ENCODE measurements around the gene TMEM184A.

TMEM184A gene

DNA sequence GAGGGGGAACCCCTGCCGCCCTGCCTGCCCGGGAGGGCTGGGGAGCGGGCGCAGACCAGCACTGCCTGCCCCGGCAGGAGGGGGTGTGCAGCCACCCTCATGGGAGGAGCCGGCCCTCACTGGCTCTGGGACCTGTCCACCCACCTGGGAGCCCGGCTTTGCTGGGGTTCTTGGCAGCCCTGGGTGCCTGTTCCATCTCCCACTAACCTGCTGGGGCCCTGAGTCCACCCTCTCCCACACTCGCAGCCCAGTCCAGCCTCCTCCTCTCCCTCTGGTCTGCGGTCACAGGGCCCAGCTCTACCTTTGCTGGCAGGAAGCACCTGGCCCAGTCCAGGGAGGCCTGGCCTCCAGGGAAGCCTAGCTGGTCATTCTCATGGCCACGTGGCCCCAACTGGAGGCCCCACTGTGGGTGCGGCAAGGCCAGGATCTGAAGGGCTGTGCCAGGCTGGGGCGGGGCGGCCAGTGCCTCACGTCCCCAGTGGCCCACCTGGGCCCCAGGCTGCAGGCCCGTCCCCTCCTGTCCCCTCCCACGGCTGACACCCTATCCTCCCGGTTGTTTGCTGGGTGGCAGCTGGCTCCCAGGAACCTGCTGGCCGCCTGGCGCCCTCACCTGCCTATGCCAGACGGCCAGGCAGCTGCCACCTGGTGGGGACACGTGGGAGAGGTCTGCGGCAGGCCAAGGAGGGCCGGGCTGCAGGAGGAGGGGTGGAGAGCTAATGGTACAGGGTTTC lies at the start of gene TMEM184A:
TMEM184A (minus strand) TSS at position 393 of the 731 bp plus-strand sequence. CDS start 721 bp downstream, outside the sequence.
- DNase-seq = peak; percentile 98

GRCh38 chr7:1604383-1604782 lies 48.4 kb upstream of the TMEM184A start:
- DNase-seq = no peak

DNA sequence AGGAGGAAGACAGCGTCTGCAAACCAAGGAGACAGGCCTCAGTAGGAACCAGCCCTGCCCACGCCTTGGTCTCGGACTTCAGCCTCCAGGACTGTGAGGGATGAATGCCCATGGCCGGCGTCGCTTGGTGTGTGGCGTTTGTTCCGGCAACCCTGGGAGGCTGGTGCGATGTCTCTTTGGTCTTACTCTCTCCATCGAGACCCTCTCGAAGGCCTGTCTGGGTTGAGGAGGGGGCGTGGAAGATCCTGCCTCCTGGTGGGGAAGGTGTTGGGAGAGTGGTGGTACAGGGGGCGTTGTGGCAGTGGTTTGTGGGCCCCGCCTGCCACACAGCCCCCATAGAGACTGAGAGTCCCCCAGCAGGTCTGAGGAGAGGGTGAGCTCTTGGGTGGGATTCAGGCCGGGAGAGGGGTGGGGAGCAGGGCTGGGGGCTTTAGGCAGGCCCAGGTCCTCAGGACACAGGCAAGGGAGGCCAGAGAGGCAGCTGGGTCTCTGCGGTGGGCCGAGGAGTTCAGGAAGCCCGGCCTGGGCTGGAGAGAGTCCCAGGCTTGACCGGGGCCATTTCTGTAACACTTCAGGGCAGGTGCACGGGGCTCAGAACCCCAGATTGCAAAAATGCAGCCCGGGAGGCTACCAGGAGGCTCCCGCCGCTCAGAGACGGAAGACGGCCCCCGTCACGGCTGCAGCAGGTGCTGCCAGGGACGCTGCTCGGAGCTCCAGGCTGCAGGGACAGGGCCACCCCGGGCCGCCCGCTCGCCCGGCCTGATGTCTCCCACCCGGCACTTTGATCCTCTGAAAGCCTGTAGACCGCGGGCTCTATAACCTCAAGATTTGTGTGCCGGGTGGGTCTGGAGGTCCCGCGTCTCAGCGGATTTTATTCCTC lies 47.6 kb upstream of the TMEM184A start:
- DNase-seq = no peak

DNA sequence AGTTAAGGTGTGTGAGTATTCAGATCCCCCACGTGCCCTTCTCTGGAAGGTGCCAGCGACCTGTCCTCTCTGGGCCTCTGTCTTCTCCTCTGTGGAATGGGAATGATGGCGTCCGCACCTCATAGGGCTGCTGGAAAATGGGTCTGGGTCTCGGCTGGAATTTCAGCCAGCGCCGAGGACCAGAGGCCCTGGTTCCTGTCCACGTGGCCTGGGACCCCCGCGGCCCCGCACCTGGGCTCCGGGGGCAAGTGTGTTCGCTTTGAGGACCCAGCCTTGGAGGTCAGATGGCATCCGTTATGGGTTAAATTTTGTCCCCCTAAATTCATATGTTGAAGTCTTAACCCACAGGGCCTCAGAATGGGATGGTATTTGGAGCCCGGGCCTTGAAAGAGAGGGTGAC lies 46.4 kb upstream of the TMEM184A start:
- no peak for DNase-seq

- DNase-seq = no peak
These were observed 46.0 kb upstream of the TMEM184A start for GRCh38 chr7:1601956-1602355.

GRCh38 chr7:1599640-1600395 lies 43.8 kb upstream of the TMEM184A start:
- no peak for DNase-seq

DNA sequence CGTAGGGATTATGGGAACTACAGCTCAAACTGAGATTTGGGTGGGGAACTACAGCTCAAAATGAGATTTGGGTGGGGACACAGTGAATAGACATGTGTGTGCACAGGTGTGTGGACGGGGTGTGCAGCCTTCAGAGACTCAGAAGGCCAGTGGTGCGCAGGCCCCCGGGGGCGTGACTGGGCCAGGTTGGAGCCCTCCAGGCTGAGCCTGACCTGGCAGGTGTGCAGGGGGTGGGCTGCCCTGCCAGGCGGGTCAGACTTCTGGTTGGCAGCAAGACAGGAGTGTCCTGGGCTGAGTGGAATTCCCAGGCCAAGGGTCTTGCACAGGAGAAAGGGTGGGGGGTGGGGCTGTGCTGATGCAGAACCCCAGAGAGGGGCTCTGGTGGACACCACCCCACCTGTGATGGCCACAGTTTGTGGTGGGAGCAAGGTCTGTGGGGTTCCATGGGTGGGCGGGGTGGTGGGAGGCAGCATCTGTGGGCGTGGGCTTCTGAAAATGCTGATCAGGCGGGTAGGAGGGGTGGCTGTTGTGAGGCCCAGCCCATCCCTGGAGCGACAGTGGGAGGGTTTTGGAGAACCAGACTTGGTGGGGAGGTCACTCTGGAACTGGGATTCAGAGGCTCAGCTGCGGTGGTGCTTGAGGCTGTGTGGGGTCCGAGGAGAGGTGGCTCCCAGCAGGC lies 43.1 kb upstream of the TMEM184A start:
- DNase-seq = no peak

DNA sequence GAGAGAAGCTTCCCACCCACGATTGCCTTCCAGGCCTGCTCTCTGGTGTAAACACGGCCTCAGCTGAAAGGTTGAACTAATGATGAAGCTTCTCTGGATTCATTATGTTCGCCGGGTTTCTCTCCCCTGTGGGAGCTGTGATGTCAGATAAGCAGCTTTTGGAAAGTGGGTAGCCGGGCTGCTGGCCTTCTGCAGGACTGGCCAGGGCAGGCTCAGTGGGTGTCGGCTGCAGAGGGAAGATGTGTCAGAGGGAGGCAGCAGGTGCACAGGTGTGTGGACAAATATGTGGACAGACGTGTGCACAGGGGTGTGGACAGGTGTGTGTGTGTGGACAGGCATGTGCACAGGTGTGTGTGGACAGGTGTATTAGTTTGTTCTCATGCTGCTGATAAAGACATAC lies 42.3 kb upstream of the TMEM184A start:
- no peak for DNase-seq

GRCh38 chr7:1597791-1598190 lies 41.8 kb upstream of the TMEM184A start:
- no peak for DNase-seq

DNA sequence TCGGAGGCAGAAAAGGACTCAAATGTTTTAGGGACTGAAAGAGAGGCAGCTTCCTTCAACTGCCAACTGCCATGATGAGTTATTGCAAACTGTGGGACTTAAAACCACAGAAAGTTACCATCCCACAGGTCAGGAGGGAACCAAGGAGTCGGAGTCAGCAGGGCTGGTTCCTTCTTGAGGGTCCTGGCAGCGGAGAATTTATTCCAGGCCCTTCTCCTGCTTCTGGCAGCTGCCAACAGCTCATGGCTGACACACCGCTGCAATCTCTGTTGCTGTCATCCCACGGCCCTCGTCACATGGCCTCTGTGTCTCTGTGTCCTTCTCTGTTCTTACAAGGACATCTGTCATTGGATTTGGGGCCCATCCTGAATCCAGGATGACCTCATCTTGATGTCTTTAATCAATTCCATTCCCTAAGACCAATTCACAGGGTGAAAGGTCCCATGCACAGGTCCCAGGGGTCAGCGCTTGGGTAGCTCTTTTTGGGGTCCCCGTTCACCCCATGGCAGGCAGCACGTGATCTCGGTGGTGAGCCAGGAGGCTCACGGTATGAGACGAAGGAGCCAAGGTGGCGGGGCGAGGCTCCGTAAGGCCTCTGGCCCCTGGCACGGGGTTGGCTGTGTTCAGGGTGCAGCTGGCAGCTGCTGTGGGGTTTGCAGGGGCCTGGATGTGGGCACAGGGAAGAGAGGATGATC lies 41.2 kb upstream of the TMEM184A start:
- no peak for DNase-seq

DNA sequence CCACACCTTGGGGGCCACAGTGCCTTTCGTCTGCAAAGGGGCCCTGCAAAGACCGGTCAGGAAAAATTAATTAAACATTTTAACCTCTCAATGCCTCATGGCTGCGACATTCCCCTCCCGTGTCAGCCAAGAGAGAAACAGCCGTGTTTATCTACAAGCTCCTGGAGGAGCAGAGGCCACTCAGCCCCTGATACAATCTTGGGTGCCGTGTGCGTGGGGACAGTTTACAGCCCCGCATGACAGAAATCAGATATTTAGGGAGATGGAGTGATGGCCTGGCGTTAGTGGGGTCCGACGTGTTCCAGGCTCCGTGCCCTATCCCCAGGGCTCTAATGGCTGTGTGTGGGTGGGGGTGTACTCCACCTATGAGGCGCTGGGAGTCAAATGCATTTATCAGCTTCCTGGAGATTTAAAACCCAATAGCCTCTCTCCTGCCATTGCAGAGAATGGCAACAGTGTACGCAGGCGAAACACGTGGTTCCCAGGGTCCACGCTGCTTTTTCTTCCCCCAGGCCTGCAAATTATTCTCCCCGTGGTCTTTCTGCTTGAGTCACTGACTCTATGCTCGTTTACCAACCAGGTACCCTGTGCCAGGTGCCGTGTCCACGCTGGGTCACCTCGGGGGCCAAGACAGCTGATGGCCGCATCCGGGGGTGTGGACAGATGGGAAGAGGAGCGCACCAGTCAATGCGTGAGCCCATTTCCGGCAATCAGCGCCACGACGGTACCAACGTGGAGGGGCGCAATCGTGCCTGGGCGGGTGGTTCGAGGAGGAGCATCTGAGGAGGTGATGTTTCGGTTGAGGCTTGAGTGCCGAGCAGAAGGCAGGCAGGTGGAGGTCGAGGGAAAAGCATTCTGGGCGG lies 40.4 kb upstream of the TMEM184A start:
- DNase-seq = no peak

DNA sequence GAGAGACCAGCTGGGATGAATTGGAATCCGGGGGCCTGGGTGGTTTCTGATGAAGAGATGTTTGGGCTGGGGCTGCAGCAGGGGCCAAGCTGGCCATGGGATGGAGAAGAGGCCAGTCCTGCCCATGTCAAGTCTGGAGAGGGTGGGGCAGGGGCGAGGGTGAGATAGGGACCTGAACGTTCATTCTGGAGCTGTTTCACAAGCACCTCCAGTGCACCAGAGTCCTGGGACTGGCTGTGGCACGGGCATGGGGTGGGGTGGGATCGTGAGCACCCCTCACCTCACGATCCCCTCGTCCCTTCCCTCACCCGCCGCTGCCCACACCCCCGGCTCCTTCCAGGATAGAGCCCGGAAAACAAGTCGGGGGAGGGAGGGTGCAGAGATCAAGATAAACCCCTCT lies 39.6 kb upstream of the TMEM184A start:
- DNase-seq = no peak

GRCh38 chr7:1595027-1595426 lies 39.0 kb upstream of the TMEM184A start:
- DNase-seq = no peak

- no peak for DNase-seq
These were observed 38.0 kb upstream of the TMEM184A start for GRCh38 chr7:1593904-1594421.

DNA sequence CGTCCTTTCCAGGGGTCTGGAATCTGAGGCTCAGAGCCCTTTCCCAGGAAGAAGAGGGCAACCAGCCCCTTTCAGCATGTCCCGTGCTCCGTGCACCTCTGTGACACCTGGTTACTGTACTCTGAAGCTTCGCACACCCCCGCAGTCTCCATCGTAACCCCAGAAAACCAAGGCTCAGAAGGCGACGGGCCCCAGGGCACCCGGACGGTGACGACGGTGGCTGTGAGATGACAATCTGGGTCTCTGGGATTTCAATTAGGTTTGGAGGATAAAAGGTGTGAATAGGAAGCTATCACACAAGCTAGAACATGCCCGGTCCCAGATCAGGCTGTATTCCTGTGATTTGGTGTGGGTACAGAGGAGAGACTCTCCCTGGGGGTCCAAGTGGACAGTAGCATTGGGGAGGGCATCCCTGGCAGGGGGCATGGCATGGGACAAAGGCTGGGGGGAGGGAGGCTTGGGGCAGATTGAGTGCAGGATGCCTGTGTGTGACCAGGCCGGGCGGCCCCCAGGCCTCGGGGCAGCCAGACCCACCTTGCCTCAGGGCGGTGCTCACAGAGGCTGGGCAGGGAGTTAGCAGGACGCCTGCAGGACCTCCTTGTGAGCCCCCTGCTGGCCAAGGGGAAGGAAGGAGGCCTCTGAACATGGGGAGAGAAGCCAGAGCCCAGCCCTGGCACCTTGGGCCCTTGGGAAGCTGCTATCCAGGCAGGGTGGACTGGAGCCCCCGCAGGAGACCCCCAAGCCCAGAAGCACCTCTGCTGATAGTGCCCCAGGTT lies 37.3 kb upstream of the TMEM184A start:
- no peak for DNase-seq

DNA sequence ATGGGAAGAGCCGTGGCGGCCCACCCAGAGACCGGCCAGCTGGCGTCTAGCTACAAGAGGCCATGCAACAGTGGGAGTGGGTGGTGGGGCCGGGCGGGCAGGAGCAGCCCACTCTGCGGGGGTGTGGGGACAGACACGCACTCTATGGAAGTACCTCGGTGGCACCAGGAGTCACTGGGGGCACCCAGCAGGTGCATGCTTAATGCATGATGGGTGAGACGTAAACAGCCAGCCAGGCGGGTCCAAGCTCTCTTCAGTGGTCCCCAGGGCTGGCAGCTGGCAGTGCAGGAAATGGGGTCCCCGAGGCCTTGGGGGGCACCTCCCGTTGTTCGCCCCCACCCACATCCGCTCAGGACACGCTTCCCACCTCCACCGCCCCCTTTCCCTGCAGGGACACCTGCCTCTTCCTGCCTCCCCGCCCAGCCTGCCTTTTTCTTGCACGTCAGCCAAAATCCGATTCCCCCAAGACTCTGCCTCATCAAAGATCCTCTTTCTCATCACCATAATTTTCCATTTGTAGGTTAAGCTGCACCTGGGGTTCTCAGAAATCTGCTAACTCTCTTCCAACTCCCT lies 36.4 kb upstream of the TMEM184A start:
- DNase-seq = peak; percentile 39

GRCh38 chr7:1591876-1592275 lies 35.9 kb upstream of the TMEM184A start:
- no peak for DNase-seq

DNA sequence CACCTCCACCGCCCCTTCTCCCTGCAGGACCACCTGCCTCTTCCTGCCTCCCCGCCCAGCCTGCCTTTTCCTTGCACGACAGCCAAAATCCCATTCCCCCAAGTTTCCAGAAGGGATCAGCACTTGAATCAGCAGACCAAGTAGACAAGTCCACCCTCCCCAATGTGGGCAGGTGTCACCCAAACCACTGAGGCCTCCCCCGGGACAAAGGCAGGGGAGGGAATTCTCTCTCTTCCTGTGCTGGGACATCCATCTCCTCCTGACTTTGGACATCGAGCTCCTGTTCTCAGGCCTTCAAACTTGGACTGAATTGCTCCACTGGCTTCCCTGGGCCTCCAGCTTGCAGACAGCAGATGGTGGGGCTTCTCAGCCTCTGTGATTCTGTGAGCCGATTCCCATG lies 35.4 kb upstream of the TMEM184A start:
- no peak for DNase-seq

DNA sequence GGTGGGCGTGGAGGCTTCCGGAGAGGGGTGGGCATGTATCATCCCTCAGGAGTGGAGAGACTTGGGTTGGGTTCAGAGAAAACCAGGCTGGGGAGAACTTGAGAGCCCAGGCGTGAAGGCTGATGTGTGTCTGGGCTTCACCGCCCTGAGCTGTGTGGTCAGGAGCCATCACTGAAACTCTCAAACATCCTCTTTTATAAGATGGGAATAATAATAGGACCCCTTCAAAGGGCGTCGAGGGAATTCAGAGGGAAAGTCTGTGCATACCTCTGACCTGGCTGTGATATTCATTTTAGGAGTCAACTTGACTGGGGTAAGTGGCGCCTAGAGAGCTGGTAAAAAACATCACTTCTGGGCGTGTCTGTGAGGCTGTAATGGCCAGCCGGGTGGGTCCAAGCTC lies 34.9 kb upstream of the TMEM184A start:
- no peak for DNase-seq

DNA sequence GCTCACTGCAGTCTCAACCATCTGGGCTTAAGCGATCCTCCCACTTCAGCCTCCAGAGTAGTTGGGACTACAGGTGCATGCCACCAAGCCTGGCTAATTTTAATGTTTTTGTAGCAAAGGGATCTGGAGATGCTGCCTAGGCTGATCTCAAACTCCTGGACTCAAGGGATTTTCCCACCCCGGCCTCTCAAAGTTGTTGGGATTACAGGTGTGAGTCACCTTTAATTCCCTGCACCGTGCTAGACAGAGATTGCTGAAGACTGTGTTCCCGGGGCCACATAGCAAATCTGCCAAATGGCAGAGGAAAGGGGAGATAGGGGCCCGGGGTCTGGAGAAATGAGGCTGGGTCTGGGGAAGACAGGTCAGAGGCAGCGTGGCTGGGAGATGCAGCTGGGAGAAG lies 34.5 kb upstream of the TMEM184A start:
- DNase-seq = no peak

Data from NCI-H2171 treated with DMSO at 0.1 percent for 48 hours (cell line).